AG04450 (cell line): ENCODE measurements around the gene ZSCAN2. TPM values are rescaled to one million over a fixed set of nuclear protein-coding genes. Genes with fewer than 3 reads are reported as not detected.

Source experiments
- CTCF ChIA-PET: fragments of 300-600, 350-600 bp; formaldehyde crosslinking; extraction: SDS; loops from one replicate; lab custom pipeline; 2022; ENCODE audit warnings: antibody characterized with exemption, inconsistent platforms; lab: Charles Lee
- POLR2A ChIA-PET: fragments of 350-600 bp; formaldehyde crosslinking; extraction: SDS; loops from one replicate; lab custom pipeline; 2021; ENCODE audit warnings: antibody characterized with exemption, inconsistent platforms; lab: Yijun Ruan, JAX
- DNase-seq: peaks from one replicate; pipeline ENCODE4 v3.0.0-alpha.2; 2011; ENCODE audit warnings: low read depth, low spot score
- H3K27ac ChIP-seq: one replicate; pipeline ENCODE4 v1.5.1; 2012; ENCODE audit warnings: low read depth, low read length, control low read depth
- H3K27me3 ChIP-seq: one replicate; pipeline ENCODE4 v1.6.0; 2012; ENCODE audit warnings: low read length; ENCODE audit not compliant: control insufficient read depth, insufficient read depth
- H3K4me3 ChIP-seq: 2 replicates; pipeline ENCODE4 v1.5.1; 2011; ENCODE audit warnings: mild to moderate bottlenecking, low read depth, low read length, control low read depth
- H3K9me3 ChIP-seq: 2 replicates; pipeline ENCODE4 v1.5.1; 2012; ENCODE audit warnings: low read length; ENCODE audit not compliant: control insufficient read depth, insufficient read depth
- polyA plus RNA-seq: library from polyadenylated mRNA; depleted of rRNA; stranded (reverse); fragments of >200 nt; gene quantifications from 2 replicates; pipeline ENCODE4 v1.2.3, GENCODE V29; 2011
- TF ChIP-seq, protein P1 (sequence below): IDR thresholded peaks from 2 replicates; pipeline ENCODE4 v1.5.1; 2011; ENCODE audit warnings: low read depth, low read length, control low read depth, inconsistent platforms

Gene ZSCAN2
- polyA plus RNA-seq, 1 experiment, result 16.2 TPM

DNA sequence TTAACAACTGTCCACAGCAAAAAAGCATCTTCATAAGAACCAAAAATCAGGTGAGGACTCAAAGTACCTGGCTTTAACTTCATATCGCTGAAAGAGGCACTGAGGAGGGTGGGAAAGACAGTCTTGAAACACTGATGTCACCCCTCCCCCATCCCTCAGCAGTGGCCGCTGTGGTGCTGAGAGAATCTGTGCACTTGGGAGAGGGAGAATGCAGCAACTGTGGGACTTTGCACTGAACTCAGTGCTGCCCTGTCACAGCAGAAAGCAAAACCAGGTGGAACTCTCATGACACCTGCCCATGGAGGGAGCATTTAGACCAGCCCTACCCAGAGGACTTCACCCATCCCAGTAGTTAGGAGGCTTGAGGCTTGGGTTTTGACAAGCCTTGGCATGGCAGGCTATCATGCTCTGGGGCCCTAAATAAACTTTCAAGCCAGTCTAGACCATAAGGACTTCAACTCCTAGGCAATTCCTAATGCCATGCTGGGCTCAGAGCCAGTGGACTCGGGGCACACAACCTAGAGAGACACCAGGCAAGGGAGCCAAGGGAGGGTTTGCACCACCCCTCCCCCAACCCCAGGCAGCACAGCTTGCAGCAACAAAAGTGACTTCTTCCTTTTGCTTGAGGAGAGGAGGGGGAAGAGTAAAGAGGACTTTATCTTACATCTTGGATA is 6.1 kb upstream of the ZSCAN2 start:
- H3K27me3 ChIP-seq, result peaks cover 15% of the 10 kb centered on the region
- H3K9me3 ChIP-seq, result no peaks in the 10 kb centered on the region
- no peak for DNase-seq
- no peak overlapping the region for H3K27ac ChIP-seq
- TF ChIP-seq, protein P1, sequence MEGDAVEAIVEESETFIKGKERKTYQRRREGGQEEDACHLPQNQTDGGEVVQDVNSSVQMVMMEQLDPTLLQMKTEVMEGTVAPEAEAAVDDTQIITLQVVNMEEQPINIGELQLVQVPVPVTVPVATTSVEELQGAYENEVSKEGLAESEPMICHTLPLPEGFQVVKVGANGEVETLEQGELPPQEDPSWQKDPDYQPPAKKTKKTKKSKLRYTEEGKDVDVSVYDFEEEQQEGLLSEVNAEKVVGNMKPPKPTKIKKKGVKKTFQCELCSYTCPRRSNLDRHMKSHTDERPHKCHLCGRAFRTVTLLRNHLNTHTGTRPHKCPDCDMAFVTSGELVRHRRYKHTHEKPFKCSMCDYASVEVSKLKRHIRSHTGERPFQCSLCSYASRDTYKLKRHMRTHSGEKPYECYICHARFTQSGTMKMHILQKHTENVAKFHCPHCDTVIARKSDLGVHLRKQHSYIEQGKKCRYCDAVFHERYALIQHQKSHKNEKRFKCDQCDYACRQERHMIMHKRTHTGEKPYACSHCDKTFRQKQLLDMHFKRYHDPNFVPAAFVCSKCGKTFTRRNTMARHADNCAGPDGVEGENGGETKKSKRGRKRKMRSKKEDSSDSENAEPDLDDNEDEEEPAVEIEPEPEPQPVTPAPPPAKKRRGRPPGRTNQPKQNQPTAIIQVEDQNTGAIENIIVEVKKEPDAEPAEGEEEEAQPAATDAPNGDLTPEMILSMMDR, result no peak
- no peak overlapping the region for H3K4me3 ChIP-seq
- ChIA-PET CTCF (interaction anchor here (1.9 kb wide), 1 partner anchor 333 kb away, joined by 4 read pairs; no protein-coding TSS in a partner anchor), POLR2A (no interaction called here)

DNA sequence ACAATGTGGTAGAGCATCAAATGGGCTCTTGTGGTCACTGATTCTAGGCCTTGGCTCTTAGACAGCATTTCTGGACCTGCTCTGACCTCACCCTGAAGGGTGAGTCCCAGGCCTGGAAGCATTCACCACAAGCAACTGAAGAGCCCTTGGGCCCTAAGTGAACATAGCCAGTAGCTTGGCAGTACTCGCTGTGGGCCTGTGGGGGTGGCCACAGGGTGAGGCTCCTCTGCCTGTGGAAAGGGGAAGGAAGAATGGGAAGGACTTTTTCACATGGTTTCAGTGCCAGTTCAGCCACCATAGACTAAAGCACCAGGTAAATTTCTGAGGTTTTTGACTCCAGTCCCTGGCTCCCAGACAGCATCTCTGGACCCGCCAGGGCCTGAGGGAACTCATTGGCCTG is 5.1 kb upstream of the ZSCAN2 start:
- ChIA-PET POLR2A (no interaction called here), CTCF (interaction anchor here (1.9 kb wide), 1 partner anchor 332 kb away, joined by 4 read pairs; no protein-coding TSS in a partner anchor)
- H3K9me3 ChIP-seq, result no peaks in the 10 kb centered on the region

DNA sequence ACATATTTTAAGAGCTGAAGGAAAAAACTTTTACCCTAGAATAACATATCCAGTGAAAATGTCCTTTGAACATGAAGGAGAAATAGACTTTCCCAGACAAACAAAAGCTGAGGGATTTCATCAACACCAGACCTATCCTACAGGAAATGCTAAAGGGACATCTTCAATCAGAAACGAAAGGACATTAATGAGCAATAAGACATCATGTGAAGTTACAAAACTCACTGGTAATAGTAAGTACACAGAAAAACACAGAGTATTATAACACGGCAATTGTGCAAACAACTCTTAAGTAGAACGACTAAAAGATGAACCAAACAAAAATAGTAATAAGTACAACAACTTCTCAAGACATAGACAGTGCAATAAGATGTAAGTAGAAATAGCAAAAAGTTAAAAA is 3.5 kb upstream of the ZSCAN2 start:
- Histone ChIP-seq H3K9me3 (no peaks in the 10 kb centered on the region; the same call in 1 of the 2 replicates), H3K27me3 (peaks cover 13% of the 10 kb centered on the region), H3K4me3 (no peak overlapping the region), H3K27ac (no peak overlapping the region)
- ChIA-PET CTCF (interaction anchor here (1.0 to 5.5 kb wide), 2 partner anchors 9 to 331 kb away, joined by 7 to 39 read pairs; no protein-coding TSS in a partner anchor), POLR2A (no interaction called here)
- TF ChIP-seq, protein P1, result no peak
- DNase-seq, result no peak

More for the DNA sequence above, 5.1 kb upstream of the ZSCAN2 start:
- Histone ChIP-seq H3K27me3 (peaks cover 13% of the 10 kb centered on the region), H3K27ac (no peak overlapping the region), H3K4me3 (no peak overlapping the region)
- DNase-seq, result no peak
- TF ChIP-seq, protein P1, result no peak

DNA sequence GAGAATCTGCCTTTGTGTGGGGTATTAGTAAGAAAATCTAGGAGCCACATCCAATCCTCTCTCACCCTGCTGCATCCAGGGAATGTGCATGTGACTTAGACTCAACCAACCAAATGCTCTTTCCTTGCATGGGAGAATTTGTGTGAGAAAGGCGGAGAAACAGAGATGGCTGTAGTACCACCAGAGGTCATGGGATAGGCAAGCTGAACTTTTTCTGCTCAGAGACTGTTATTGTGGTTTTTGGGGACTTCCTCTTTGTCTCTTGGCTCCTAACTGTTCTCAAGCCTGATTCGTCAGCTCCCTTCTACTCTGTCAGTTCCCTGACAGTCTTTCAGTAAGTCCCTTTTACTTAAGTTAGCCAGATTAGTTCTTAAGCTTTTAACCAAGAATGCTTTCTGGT is 2.6 kb upstream of the ZSCAN2 start:
- Histone ChIP-seq H3K27ac (no peak overlapping the region), H3K27me3 (peaks cover 13% of the 10 kb centered on the region), H3K9me3 (no peaks in the 10 kb centered on the region; the same call in 1 of the 2 replicates), H3K4me3 (no peak overlapping the region)
- TF ChIP-seq, protein P1, result no peak
- POLR2A ChIA-PET, result no interaction called here
- DNase-seq, result no peak
- CTCF ChIA-PET, result interaction anchor here (0.6 to 5.5 kb wide), 7 partner anchors 8 to 330 kb away, joined by 3 to 39 read pairs (median 8); no protein-coding TSS in a partner anchor

DNA sequence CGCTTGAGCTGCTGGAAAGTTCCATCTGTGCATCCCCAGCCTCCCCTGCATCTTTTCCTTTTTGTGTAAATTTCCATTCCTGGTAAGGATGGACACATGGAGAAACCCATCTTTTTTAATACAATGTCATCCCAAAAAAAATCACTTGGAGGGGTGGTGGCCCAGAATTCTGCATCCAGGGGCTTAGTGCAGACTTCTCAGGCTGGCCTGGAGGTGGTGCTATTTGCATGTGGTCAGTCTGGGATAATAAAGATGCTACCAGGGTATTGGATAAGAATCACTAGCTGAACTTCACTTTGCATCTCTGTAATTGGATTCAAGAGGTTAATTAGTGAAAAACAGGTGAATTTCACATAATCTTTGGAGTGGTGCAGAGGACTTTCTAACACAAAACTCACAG is 1.8 kb upstream of the ZSCAN2 start:
- CTCF ChIA-PET, result interaction anchor here (0.6 to 5.5 kb wide), 20 partner anchors 9 to 498 kb away, joined by 3 to 39 read pairs (median 4); partner anchors contain the start of gene NMB
- no peak overlapping the region for H3K27ac ChIP-seq
- POLR2A ChIA-PET, result no interaction called here
- H3K27me3 ChIP-seq, result peaks cover 11% of the 10 kb centered on the region
- H3K4me3 ChIP-seq, result no peak overlapping the region
- TF ChIP-seq, protein P1, result peak; percentile 80
- no peaks in the 10 kb centered on the region; the same call in 1 of the 2 replicates for H3K9me3 ChIP-seq
- DNase-seq, result peak; percentile 20
